Measurements from ENCODE around the gene ACKR3.

DNA sequence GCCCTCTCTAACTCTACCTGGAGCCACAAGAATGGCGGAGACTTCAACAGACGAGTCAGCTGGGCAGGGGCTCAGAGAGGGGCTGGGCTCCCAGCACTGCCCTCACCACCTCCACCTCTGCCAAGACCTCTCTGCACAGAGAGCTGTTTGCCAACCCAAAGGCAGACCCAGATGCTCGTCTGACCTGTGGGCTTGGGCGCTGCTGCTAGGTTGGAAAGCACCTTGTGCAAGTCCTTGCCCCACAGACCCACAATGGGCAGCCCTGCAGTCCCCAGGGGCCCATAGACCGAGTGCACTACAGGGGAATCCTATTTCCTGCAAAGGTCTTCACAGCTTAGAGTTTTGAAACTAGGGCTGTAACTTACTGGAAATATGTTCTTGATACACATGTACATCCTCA, 13.3 kb downstream of the ACKR3 start:
- TF ChIP-seq, protein P1, sequence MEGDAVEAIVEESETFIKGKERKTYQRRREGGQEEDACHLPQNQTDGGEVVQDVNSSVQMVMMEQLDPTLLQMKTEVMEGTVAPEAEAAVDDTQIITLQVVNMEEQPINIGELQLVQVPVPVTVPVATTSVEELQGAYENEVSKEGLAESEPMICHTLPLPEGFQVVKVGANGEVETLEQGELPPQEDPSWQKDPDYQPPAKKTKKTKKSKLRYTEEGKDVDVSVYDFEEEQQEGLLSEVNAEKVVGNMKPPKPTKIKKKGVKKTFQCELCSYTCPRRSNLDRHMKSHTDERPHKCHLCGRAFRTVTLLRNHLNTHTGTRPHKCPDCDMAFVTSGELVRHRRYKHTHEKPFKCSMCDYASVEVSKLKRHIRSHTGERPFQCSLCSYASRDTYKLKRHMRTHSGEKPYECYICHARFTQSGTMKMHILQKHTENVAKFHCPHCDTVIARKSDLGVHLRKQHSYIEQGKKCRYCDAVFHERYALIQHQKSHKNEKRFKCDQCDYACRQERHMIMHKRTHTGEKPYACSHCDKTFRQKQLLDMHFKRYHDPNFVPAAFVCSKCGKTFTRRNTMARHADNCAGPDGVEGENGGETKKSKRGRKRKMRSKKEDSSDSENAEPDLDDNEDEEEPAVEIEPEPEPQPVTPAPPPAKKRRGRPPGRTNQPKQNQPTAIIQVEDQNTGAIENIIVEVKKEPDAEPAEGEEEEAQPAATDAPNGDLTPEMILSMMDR (IDR thresholded peaks at IDR 0.05 in 4 of 5, conservative IDR thresholded peaks at IDR 0.05 in 1 of 5), result no peak
- no peak for TF ChIP-seq POLR2A (IDR thresholded peaks at IDR 0.05)

Measured in gastrocnemius medialis (tissue), 4 donors.